CD4-positive, alpha-beta memory T cell (primary cell): Measurements from ENCODE around the gene SLX9. TPM values are rescaled to one million over a fixed set of nuclear protein-coding genes. Genes with fewer than 3 reads are reported as not detected.

ENCODE experiments used
- CTCF ChIA-PET: fragments of 350-600 bp; sonication (Branson Sonifier 250); formaldehyde crosslinking; loops from one replicate; lab custom pipeline; 2021; ENCODE audit warnings: inconsistent platforms; ENCODE audit not compliant: partially characterized antibody; lab: Charles Lee
- POLR2A ChIA-PET: fragments of 350-600 bp; sonication (Branson Sonifier 250); formaldehyde crosslinking; loops from one replicate; lab custom pipeline; 2021; ENCODE audit not compliant: partially characterized antibody; lab: Charles Lee
- DNase-seq, 5 donors: peaks; one replicate each; pipeline versions ENCODE4 v3.0.0 to v3.0.0-alpha.2; 2020 to 2022; ENCODE audit warnings: mixed read lengths in 1 of 5
- H3K27ac ChIP-seq: one replicate; pipeline ENCODE4 v1.7.0; 2013; ENCODE audit warnings: low read depth, low read length
- H3K27me3 ChIP-seq: 2 replicates; pipeline ENCODE4 v1.7.0; 2013; ENCODE audit warnings: mild to moderate bottlenecking, low read length, moderate library complexity; ENCODE audit not compliant: insufficient read depth
- H3K36me3 ChIP-seq: 2 replicates; pipeline ENCODE4 v1.7.0; 2013; ENCODE audit warnings: mild to moderate bottlenecking, low read length, moderate library complexity; ENCODE audit not compliant: insufficient read depth
- H3K4me1 ChIP-seq: 2 replicates; pipeline ENCODE4 v1.7.0; 2013; ENCODE audit warnings: mild to moderate bottlenecking, low read length, moderate library complexity; ENCODE audit not compliant: insufficient read depth
- H3K4me3 ChIP-seq, 2 donors: one replicate each; pipeline ENCODE4 v1.7.0; 2013; ENCODE audit warnings: low read length in 2 of 2, mild to moderate bottlenecking in 1 of 2
- H3K9me3 ChIP-seq, 2 donors: one replicate each; pipeline ENCODE4 v1.7.0; 2013; ENCODE audit warnings: low read length in 2 of 2, control low read depth in 1 of 2; ENCODE audit not compliant: control insufficient read depth in 1 of 2
- H3K27ac Mint-ChIP-seq, 7 donors: one replicate each; pipeline ENCODE4 v1.8.0; 2020 to 2021; ENCODE audit warnings: mixed read lengths in 7 of 7, mild to moderate bottlenecking in 6 of 7, inconsistent platforms in 3 of 7, moderate library complexity in 3 of 7
- H3K27me3 Mint-ChIP-seq, 2 donors: one replicate each; pipeline ENCODE4 v1.8.0; 2020 to 2021; ENCODE audit warnings: mixed read lengths in 2 of 2
- H3K36me3 Mint-ChIP-seq, 2 donors: one replicate each; pipeline ENCODE4 v1.8.0; 2020 to 2021; ENCODE audit warnings: mixed read lengths in 2 of 2, inconsistent platforms in 1 of 2, mild to moderate bottlenecking in 1 of 2
- H3K4me1 Mint-ChIP-seq, 4 donors: one replicate each; pipeline ENCODE4 v1.8.0; 2020 to 2021; ENCODE audit warnings: mixed read lengths in 4 of 4, mild to moderate bottlenecking in 1 of 4
- H3K4me3 Mint-ChIP-seq, 8 donors: one replicate each; pipeline ENCODE4 v1.8.0; 2020 to 2021; ENCODE audit warnings: mixed read lengths in 8 of 8, mild to moderate bottlenecking in 7 of 8, moderate library complexity in 6 of 8, inconsistent platforms in 3 of 8
- H3K9me3 Mint-ChIP-seq, 8 donors: one replicate each; pipeline ENCODE4 v1.8.0; 2020 to 2021; ENCODE audit warnings: mixed read lengths in 8 of 8, mild to moderate bottlenecking in 5 of 8, inconsistent platforms in 3 of 8, moderate library complexity in 1 of 8
- intact Hi-C: fragments of 100-400 bp; cut with micrococcal nuclease; formaldehyde crosslinking; loops from one replicate; pipeline ENCODE4 v1.15.1; 2023
- polyA plus RNA-seq, 2 donors: library from polyadenylated mRNA; unstranded; fragments of 300-500 nt; fragmentation: Illumina TruSeq; gene quantifications; one replicate each; pipeline ENCODE4 v1.2.3, GENCODE V29; 2021
- total RNA-seq, 2 experiments: library from RNA; stranded (reverse); gene quantifications; one replicate each; pipeline ENCODE4 v1.2.3, GENCODE V29; 2021

SLX9 gene
- total and polyA plus RNA-seq, 4 experiments from 2014 or later: 9.4 to 21.6 (median 15.4) TPM

DNA sequence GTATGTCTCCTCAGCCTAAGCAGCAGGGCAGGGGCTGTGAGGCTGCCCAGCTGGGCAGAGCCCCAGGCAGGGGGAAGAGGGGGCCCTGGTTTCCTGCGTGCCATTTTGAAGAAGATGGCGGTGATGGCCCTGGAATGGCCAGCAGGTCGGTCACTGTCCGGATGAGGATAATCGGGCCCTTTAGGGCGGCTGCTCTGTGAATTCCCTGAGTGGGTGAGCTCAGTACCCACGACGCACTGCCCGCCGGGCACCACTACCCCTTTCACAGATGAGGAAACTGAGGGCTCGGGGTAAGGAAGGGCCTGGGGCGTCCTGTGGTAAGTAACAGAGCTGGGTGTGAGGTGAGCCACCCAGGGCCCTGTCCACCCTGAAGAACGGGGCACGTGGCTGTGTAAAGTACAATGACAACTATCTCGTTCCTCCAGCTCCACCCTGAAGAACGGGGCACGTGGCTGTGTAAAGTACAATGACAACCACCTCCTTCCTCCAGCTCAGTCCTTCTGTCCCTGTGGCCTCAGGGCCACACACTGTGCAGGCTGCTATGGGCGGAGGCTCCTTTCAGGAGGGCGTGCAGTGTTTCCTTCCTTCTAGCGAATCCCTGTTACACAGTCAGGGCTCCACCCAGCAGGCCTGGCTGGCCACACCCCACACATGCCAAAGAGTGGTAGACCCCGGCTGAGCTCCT is 42.4 kb upstream of the SLX9 start:
- ChIA-PET CTCF (interaction anchor here (1.3 to 11.7 kb wide), 3 partner anchors 14 to 96 kb away, joined by 3 to 253 read pairs (median 6); partner anchors contain the start of gene UBE2G2), POLR2A (interaction anchor here (1.3 to 13.8 kb wide), 12 partner anchors 9 to 33 kb away, joined by 3 to 267 read pairs (median 8); partner anchors contain the start of genes ITGB2 and PTTG1IP)
- Histone ChIP-seq H3K27me3 (no peaks in the 10 kb centered on the region), H3K9me3 (no peaks in the 10 kb centered on the region), H3K4me3 (no peak overlapping the region), H3K4me1 (peaks cover 23% of the 10 kb centered on the region), H3K27ac (no peak overlapping the region), H3K36me3 (peaks cover 65% of the 10 kb centered on the region)
- Mint-ChIP-seq H3K4me1 (peaks cover 12 to 34% (median 20%) of the 10 kb centered on the region in 4 donors), H3K9me3 (no peaks in the 10 kb centered on the region), H3K36me3 (peaks cover 23 to 69% of the 10 kb centered on the region in 2 donors), H3K4me3 (no peak overlapping the region), H3K27me3 (no peaks in the 10 kb centered on the region), H3K27ac (peak overlapping the region in 1 of 7 donors; percentile 30)
- intact Hi-C loops: no loop called here
- no peak for DNase-seq

- no peak overlapping the region for H3K4me3 Mint-ChIP-seq
These were observed 41.8 kb upstream of the SLX9 start for GRCh38 chr21:44898011-44898488.

GRCh38 chr21:44898851-44899767 is 40.7 kb upstream of the SLX9 start:
- Histone ChIP-seq H3K4me1 (peaks cover 9% of the 10 kb centered on the region), H3K27ac (no peak overlapping the region), H3K4me3 (no peak overlapping the region), H3K9me3 (no peaks in the 10 kb centered on the region), H3K36me3 (peaks cover 78% of the 10 kb centered on the region), H3K27me3 (no peaks in the 10 kb centered on the region)
- CTCF ChIA-PET: interaction anchor here (1.0 to 11.7 kb wide), 2 partner anchors 12 to 31 kb away, joined by 3 to 253 read pairs; no protein-coding TSS in a partner anchor
- POLR2A ChIA-PET: interaction anchor here (1.0 to 13.8 kb wide), 8 partner anchors 8 to 31 kb away, joined by 3 to 267 read pairs (median 8); partner anchors contain the start of gene PTTG1IP
- Mint-ChIP-seq H3K4me1 (peaks cover 4 to 22% (median 12%) of the 10 kb centered on the region in 4 donors), H3K4me3 (no peak overlapping the region), H3K27ac (peak overlapping the region in 2 of 7 donors; percentile 57 to 62), H3K9me3 (no peaks in the 10 kb centered on the region), H3K27me3 (no peaks in the 10 kb centered on the region), H3K36me3 (peaks cover 35 to 63% of the 10 kb centered on the region in 2 donors)
- intact Hi-C loops: no loop called here
- no peak for DNase-seq

More at GRCh38 chr21:44898011-44898488, 41.8 kb upstream of the SLX9 start:
- DNase-seq: no peak
- H3K4me3 ChIP-seq: no peak overlapping the region
- H3K27ac ChIP-seq: no peak overlapping the region
- Mint-ChIP-seq H3K4me1 (peaks cover 10 to 29% (median 18%) of the 10 kb centered on the region in 4 donors), H3K27ac (peak overlapping the region in 4 of 7 donors; percentile 16 to 30 (median 28)), H3K9me3 (no peaks in the 10 kb centered on the region), H3K36me3 (peaks cover 29 to 69% of the 10 kb centered on the region in 2 donors), H3K27me3 (no peaks in the 10 kb centered on the region)
- no peaks in the 10 kb centered on the region for H3K9me3 ChIP-seq
- peaks cover 17% of the 10 kb centered on the region for H3K4me1 ChIP-seq
- H3K27me3 ChIP-seq: no peaks in the 10 kb centered on the region
- peaks cover 71% of the 10 kb centered on the region for H3K36me3 ChIP-seq
- CTCF ChIA-PET: interaction anchor here (1.0 to 11.7 kb wide), 4 partner anchors 13 to 97 kb away, joined by 3 to 253 read pairs (median 4); partner anchors contain the start of gene UBE2G2
- POLR2A ChIA-PET: interaction anchor here (1.0 to 13.8 kb wide), 12 partner anchors 9 to 32 kb away, joined by 3 to 267 read pairs (median 6); partner anchors contain the start of genes ITGB2 and PTTG1IP
- intact Hi-C loops: no loop called here

- no peak overlapping the region for H3K4me3 Mint-ChIP-seq
- DNase-seq: no peak
These were observed 39.9 kb upstream of the SLX9 start for GRCh38 chr21:44899768-44900558.

DNA sequence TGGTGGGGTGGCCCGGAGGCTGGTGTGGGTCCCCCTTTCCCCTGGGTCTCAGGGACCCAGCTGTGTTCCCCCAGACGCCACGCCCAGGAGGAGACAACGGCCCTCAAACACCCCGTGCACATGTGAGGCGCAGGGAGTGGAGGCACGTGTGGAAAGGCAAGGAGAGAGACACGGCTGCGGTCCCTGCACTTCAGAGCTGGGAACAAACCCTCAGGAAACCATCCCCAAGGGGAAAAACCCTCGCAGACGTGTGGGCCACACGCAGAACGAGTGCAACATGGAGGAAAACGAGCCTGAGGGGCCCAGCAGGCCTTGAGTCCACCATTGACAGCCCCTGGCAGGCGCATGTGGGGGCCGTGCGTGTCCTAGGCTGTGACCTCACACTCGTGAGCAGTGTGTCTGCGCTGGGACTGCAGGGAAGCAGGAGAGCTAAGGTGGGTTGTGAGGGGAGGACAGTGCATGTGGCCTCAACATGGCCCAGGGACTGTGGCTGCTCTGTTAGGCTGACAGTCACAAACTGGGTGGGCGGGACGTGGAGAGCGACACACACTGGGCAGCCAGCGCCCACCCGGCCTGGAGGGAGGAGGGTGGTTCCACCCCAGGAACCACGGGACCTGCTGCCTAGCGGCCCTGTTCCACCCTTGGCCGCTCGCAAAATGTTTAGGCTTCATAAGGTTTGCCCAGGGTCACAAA is 39.1 kb upstream of the SLX9 start:
- no peaks in the 10 kb centered on the region for H3K9me3 Mint-ChIP-seq
- no peaks in the 10 kb centered on the region for H3K27me3 Mint-ChIP-seq
- H3K4me3 Mint-ChIP-seq: no peak overlapping the region
- no peak overlapping the region for H3K27ac ChIP-seq
- no peaks in the 10 kb centered on the region for H3K27me3 ChIP-seq
- no peak overlapping the region for H3K4me3 ChIP-seq
- intact Hi-C loops: no loop called here
- peaks cover 11 to 29% (median 18%) of the 10 kb centered on the region in 4 donors for H3K4me1 Mint-ChIP-seq
- POLR2A ChIA-PET: interaction anchor here (1.2 to 2.5 kb wide), 5 partner anchors 10 to 31 kb away, joined by 4 to 10 read pairs (median 8); no protein-coding TSS in a partner anchor
- no peaks in the 10 kb centered on the region for H3K9me3 ChIP-seq
- peaks cover 43 to 66% of the 10 kb centered on the region in 2 donors for H3K36me3 Mint-ChIP-seq
- CTCF ChIA-PET: interaction anchor here (11.7 kb wide), 1 partner anchor 29 kb away, joined by 253 read pairs; no protein-coding TSS in a partner anchor
- DNase-seq: no peak
- peaks cover 84% of the 10 kb centered on the region for H3K36me3 ChIP-seq
- H3K4me1 ChIP-seq: peaks cover 17% of the 10 kb centered on the region
- no peak overlapping the region for H3K27ac Mint-ChIP-seq

More at GRCh38 chr21:44899768-44900558, 39.9 kb upstream of the SLX9 start:
- CTCF ChIA-PET: interaction anchor here (11.7 kb wide), 1 partner anchor 30 kb away, joined by 253 read pairs; no protein-coding TSS in a partner anchor
- Mint-ChIP-seq H3K36me3 (peaks cover 43 to 65% of the 10 kb centered on the region in 2 donors), H3K9me3 (no peaks in the 10 kb centered on the region), H3K4me1 (peaks cover 11 to 28% (median 18%) of the 10 kb centered on the region in 4 donors), H3K27me3 (no peaks in the 10 kb centered on the region), H3K27ac (no peak overlapping the region)
- Histone ChIP-seq H3K36me3 (peaks cover 78% of the 10 kb centered on the region), H3K4me3 (no peak overlapping the region), H3K4me1 (peaks cover 12% of the 10 kb centered on the region), H3K27ac (no peak overlapping the region), H3K27me3 (no peaks in the 10 kb centered on the region), H3K9me3 (no peaks in the 10 kb centered on the region)
- intact Hi-C loops: no loop called here
- POLR2A ChIA-PET: interaction anchor here (1.5 to 2.5 kb wide), 4 partner anchors 11 to 27 kb away, joined by 3 to 10 read pairs (median 8); no protein-coding TSS in a partner anchor
